ENCODE data around the gene KRTAP10-7. TPM values are rescaled to one million over a fixed set of nuclear protein-coding genes. Genes with fewer than 3 reads are reported as not detected.
A peak's percentile ranks its signal among the peaks of the same experiment; 100 is the strongest.
"Not testable (repeated sequence)": the region's sequence is repeated elsewhere in the genome, so short reads cannot be mapped to it uniquely, and the experiment has no call there.

KRTAP10-7 gene
- total RNA-seq, 1 donor from 2014 or later = not detected

DNA sequence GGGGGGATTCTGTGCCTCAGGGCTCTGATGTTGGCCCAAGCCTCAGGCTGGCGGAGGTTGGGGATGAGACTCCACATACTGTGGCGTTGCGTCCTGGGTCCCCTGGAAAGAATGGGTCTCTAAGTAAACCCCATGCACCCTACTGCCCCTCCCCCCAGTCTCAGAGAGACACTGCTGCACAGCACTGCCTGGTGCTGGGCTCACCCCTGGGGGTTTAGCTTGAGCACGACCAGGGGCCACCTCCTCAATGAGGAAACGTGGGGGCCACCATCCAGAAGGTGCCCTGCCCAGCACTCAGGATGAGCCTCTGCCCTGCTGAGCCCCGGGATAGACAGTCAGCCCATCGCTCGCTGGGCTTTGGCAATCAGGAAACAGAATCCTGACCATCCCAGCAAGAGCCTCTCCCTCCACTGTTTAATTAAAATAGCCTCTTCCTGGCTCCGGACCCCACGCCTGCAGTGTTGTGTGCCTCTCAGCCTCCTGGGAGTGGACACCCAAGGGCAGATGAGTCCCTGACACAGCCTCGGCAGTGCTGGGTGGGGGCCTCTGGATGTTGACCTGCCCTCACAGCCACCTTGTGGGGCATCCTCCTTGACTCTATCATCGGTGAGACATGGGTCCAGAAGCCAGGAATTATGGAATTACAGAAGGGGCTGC lies 30.4 kb upstream of the KRTAP10-7 start:
- DNase-seq = peak; percentile 48
- Histone ChIP-seq H3K27ac (no peak overlapping the region), H3K9me3 (no peaks in the 10 kb centered on the region), H3K4me3 (no peak overlapping the region), H3K27me3 (no peaks in the 10 kb centered on the region), H3K36me3 (no peaks in the 10 kb centered on the region), H3K4me1 (no peaks in the 10 kb centered on the region)
- ATAC-seq = no peak
- intact Hi-C loops (cut with DNase I) = no loop called here
- TF ChIP-seq, protein P1, sequence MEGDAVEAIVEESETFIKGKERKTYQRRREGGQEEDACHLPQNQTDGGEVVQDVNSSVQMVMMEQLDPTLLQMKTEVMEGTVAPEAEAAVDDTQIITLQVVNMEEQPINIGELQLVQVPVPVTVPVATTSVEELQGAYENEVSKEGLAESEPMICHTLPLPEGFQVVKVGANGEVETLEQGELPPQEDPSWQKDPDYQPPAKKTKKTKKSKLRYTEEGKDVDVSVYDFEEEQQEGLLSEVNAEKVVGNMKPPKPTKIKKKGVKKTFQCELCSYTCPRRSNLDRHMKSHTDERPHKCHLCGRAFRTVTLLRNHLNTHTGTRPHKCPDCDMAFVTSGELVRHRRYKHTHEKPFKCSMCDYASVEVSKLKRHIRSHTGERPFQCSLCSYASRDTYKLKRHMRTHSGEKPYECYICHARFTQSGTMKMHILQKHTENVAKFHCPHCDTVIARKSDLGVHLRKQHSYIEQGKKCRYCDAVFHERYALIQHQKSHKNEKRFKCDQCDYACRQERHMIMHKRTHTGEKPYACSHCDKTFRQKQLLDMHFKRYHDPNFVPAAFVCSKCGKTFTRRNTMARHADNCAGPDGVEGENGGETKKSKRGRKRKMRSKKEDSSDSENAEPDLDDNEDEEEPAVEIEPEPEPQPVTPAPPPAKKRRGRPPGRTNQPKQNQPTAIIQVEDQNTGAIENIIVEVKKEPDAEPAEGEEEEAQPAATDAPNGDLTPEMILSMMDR (IDR thresholded peaks at IDR 0.05) = no peak

DNA sequence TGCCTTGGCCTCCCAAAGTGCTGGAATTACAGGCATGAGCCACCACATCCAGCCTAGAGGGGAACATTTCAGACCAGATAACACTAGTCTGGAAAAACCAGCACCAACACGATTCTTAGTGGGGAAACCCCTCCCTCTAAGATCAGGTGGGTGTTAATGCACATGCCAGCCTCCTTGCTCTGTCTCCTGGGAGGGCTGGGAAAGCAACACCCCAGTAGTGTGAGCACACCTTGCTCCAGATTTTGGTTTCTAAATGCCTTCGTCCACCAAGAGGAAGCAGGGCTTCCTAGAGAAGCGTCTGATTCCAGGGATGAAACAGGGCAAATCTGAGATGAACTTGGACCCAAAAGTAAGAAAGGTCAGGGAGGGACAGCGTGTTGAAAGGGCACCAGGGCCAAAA lies 29.1 kb upstream of the KRTAP10-7 start:
- TF ChIP-seq, protein P1 (IDR thresholded peaks at IDR 0.05) = no peak
- Histone ChIP-seq H3K9me3 (no peaks in the 10 kb centered on the region), H3K4me1 (no peaks in the 10 kb centered on the region), H3K36me3 (no peaks in the 10 kb centered on the region), H3K4me3 (no peak overlapping the region), H3K27ac (no peak overlapping the region), H3K27me3 (no peaks in the 10 kb centered on the region)
- intact Hi-C loops (cut with DNase I) = no loop called here
- ATAC-seq = no peak
- DNase-seq = peak; percentile 17

DNA sequence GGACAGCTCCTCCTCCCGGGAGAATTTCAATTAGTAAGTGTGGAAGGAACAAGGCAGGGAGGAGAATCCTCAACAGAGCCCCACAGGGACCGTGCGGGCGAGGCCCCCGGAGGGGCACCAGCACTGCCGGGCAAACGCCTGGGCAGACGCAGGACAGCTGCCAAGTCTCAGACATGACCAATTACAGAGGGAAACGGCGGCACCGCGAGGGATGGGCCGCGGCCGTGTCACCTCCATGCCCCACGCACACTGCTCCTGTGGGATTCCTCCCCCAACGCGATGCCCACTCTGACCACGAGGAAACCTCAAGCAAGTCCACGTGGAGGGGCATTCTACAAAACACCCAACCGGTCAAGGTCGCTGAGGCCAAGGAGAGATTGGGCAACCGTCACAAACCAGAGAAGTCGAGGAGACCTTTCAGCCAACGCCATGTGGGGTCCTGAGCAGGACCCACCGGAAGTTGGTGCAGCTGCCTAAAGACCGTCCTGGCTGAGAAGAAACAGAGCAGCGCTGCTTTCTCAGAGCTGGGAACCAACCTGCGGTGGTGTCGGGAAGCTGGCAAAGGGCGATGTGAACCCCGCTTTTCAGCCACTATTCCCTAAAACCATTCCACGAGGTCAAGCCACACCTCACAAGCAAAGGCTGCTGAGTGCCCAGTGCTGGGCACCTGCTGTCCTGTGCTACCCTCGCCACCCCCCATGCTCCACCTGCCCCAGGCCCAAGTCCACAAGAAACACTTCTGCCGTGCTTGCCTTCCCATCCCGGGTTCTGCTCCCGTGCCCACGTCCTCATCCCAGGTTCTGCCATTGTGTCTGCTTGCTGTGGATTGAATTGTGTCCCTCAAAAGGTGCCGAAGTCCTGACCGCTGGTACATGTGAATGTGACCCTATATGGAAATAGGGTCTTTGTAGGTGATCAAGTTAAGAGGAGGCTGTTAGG lies 28.3 kb upstream of the KRTAP10-7 start:
- intact Hi-C loops (cut with DNase I) = no loop called here
- DNase-seq (peak; percentile 56), ATAC-seq (no peak)
- Histone ChIP-seq H3K27ac (no peak overlapping the region), H3K9me3 (no peaks in the 10 kb centered on the region), H3K4me1 (no peaks in the 10 kb centered on the region), H3K36me3 (no peaks in the 10 kb centered on the region), H3K27me3 (no peaks in the 10 kb centered on the region), H3K4me3 (no peak overlapping the region)
- TF ChIP-seq, protein P1 (IDR thresholded peaks at IDR 0.05) = no peak

DNA sequence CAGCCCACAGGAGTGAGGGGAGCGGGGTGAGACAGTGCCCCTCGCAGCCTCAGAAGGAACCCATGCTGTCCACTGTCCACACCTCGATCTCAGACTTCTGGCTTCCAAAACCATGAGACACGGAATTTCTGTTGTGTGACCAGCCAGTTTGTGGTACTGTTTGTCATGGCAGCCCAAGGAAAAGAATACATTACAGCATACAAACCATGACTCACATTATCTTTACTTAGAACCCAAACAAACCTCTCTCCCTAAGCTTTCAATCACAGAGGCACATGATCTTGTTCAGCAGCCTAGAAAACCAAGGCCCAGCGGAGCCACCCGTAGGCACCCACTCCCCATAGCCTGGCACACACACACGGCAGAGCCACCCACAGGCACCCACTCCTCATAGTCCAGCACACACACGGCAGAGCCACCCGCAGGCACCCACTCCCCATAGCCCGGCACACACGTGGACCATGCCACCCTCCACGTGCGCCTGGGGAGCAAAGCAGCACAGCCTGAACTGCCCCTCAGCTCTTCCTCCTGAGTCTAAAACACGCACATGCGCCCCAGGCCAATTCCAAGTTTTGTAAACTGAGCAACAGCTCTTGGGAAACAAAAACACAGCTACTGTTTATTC lies 27.3 kb upstream of the KRTAP10-7 start:
- ATAC-seq (no peak), DNase-seq (peak; percentile 45)
- no peaks in the 10 kb centered on the region for H3K4me1 ChIP-seq
- H3K36me3 ChIP-seq = no peaks in the 10 kb centered on the region
- no peaks in the 10 kb centered on the region for H3K27me3 ChIP-seq
- intact Hi-C loops (cut with DNase I) = no loop called here
- TF ChIP-seq, protein P1 (IDR thresholded peaks at IDR 0.05) = no peak
- no peak overlapping the region for H3K4me3 ChIP-seq
- no peaks in the 10 kb centered on the region for H3K9me3 ChIP-seq
- H3K27ac ChIP-seq = no peak overlapping the region

DNA sequence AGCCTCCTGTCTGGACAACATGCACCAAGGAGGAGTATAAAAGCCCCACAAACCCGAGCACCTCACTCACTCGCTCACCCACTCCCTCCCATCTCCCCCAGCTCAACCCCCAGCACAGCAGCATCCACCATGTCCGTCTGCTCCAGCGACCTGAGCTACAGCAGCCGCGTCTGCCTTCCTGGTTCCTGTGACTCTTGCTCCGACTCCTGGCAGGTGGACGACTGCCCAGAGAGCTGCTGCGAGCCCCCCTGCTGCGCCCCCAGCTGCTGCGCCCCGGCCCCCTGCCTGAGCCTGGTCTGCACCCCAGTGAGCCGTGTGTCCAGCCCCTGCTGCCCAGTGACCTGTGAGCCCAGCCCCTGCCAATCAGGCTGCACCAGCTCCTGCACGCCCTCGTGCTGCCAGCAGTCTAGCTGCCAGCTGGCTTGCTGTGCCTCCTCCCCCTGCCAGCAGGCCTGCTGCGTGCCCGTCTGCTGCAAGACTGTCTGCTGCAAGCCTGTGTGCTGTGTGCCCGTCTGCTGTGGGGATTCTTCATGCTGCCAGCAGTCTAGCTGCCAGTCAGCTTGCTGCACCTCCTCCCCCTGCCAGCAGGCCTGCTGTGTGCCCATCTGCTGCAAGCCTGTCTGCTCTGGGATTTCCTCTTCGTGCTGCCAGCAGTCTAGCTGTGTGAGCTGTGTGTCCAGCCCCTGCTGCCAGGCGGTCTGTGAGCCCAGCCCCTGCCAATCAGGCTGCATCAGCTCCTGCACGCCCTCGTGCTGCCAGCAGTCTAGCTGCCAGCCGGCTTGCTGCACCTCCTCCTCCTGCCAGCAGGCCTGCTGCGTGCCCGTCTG lies 26.6 kb upstream of the KRTAP10-7 start, which contains the start of gene KRTAP10-4:
Gene KRTAP10-4 (plus strand): TSS at position 100 of the 827 bp plus-strand sequence. CDS start 30 bp downstream, at position 130.
- H3K4me1 ChIP-seq; H3K4me3 ChIP-seq; H3K9me3 ChIP-seq; H3K36me3 ChIP-seq; H3K27me3 ChIP-seq; H3K27ac ChIP-seq; ATAC-seq; intact Hi-C loops (cut with DNase I): not testable (repeated sequence)
- peak; percentile 45 for DNase-seq

All from upper lobe of right lung (tissue), 1 donor.